ENCODE measurements around the gene METAP1.

METAP1 gene

GRCh38 chr4:98995183-98996055 lies at the start of gene METAP1:
METAP1 (plus strand) TSS chr4:98995721; CDS start chr4:98995754, 33 bp downstream.
- Histone ChIP-seq H3K4me3 (ENCODE audit: low read depth, low read length) (peak within 1 kb of the TSS; percentile 99), H3K36me3 (ENCODE audit: control insufficient read depth, insufficient read depth, low read length) (no peaks in the 10 kb centered on the region), H3K9me3 (ENCODE audit: control insufficient read depth, insufficient read depth, low read depth, low read length) (peaks cover 3% of the 10 kb centered on the region; the same call in 1 of the 2 replicates), H3K27me3 (ENCODE audit: control insufficient read depth, insufficient read depth, low read length) (no peaks in the 10 kb centered on the region), H3K9ac (ENCODE audit: low read length) (peak within 1 kb of the TSS; percentile 99), H3K27ac (ENCODE audit: low read depth, low read length) (peak within 1 kb of the TSS; percentile 95), H3K4me1 (ENCODE audit: control insufficient read depth, insufficient read depth, low read length) (peaks cover 14% of the 10 kb centered on the region)

GRCh38 chr4:98946359-98946758 lies 49.2 kb upstream of the METAP1 start:
- Histone ChIP-seq H3K36me3 (ENCODE audit: control insufficient read depth, insufficient read depth, low read length) (no peaks in the 10 kb centered on the region), H3K27ac (ENCODE audit: low read depth, low read length) (no peak overlapping the region), H3K9me3 (ENCODE audit: control insufficient read depth, insufficient read depth, low read depth, low read length) (no peaks in the 10 kb centered on the region), H3K4me1 (ENCODE audit: control insufficient read depth, insufficient read depth, low read length) (no peaks in the 10 kb centered on the region), H3K27me3 (ENCODE audit: control insufficient read depth, insufficient read depth, low read length) (no peaks in the 10 kb centered on the region), H3K9ac (ENCODE audit: low read length) (no peak overlapping the region), H3K4me3 (ENCODE audit: low read depth, low read length) (no peak overlapping the region)

- Histone ChIP-seq H3K4me1 (ENCODE audit: control insufficient read depth, insufficient read depth, low read length) (no peaks in the 10 kb centered on the region), H3K27ac (ENCODE audit: low read depth, low read length) (no peak overlapping the region), H3K4me3 (ENCODE audit: low read depth, low read length) (no peak overlapping the region), H3K27me3 (ENCODE audit: control insufficient read depth, insufficient read depth, low read length) (no peaks in the 10 kb centered on the region), H3K36me3 (ENCODE audit: control insufficient read depth, insufficient read depth, low read length) (no peaks in the 10 kb centered on the region), H3K9me3 (ENCODE audit: control insufficient read depth, insufficient read depth, low read depth, low read length) (no peaks in the 10 kb centered on the region), H3K9ac (ENCODE audit: low read length) (no peak overlapping the region)
Measured at GRCh38 chr4:98950925-98951324, 44.6 kb upstream of the METAP1 start.

GRCh38 chr4:98951710-98952109 lies 43.8 kb upstream of the METAP1 start:
- H3K4me3 ChIP-seq (ENCODE audit: low read depth, low read length), result no peak overlapping the region
- no peaks in the 10 kb centered on the region for H3K9me3 ChIP-seq (ENCODE audit: control insufficient read depth, insufficient read depth, low read depth, low read length)
- no peaks in the 10 kb centered on the region for H3K27me3 ChIP-seq (ENCODE audit: control insufficient read depth, insufficient read depth, low read length)

GRCh38 chr4:98955229-98955628 lies 40.3 kb upstream of the METAP1 start:
- H3K27me3 ChIP-seq (ENCODE audit: control insufficient read depth, insufficient read depth, low read length), result no peaks in the 10 kb centered on the region
- H3K9ac ChIP-seq (ENCODE audit: low read length), result no peak overlapping the region
- no peaks in the 10 kb centered on the region for H3K9me3 ChIP-seq (ENCODE audit: control insufficient read depth, insufficient read depth, low read depth, low read length)
- H3K27ac ChIP-seq (ENCODE audit: low read depth, low read length), result no peak overlapping the region
- H3K36me3 ChIP-seq (ENCODE audit: control insufficient read depth, insufficient read depth, low read length), result no peaks in the 10 kb centered on the region
- H3K4me3 ChIP-seq (ENCODE audit: low read depth, low read length), result no peak overlapping the region
- no peaks in the 10 kb centered on the region for H3K4me1 ChIP-seq (ENCODE audit: control insufficient read depth, insufficient read depth, low read length)

More at GRCh38 chr4:98951710-98952109, 43.8 kb upstream of the METAP1 start:
- no peaks in the 10 kb centered on the region for H3K4me1 ChIP-seq (ENCODE audit: control insufficient read depth, insufficient read depth, low read length)
- no peaks in the 10 kb centered on the region for H3K36me3 ChIP-seq (ENCODE audit: control insufficient read depth, insufficient read depth, low read length)
- H3K27ac ChIP-seq (ENCODE audit: low read depth, low read length), result no peak overlapping the region
- H3K9ac ChIP-seq (ENCODE audit: low read length), result no peak overlapping the region

- no peaks in the 10 kb centered on the region for H3K36me3 ChIP-seq (ENCODE audit: control insufficient read depth, insufficient read depth, low read length)
- H3K27ac ChIP-seq (ENCODE audit: low read depth, low read length), result no peak overlapping the region
- H3K4me1 ChIP-seq (ENCODE audit: control insufficient read depth, insufficient read depth, low read length), result no peaks in the 10 kb centered on the region
- no peak overlapping the region for H3K9ac ChIP-seq (ENCODE audit: low read length)
- H3K4me3 ChIP-seq (ENCODE audit: low read depth, low read length), result no peak overlapping the region
- H3K27me3 ChIP-seq (ENCODE audit: control insufficient read depth, insufficient read depth, low read length), result no peaks in the 10 kb centered on the region
- no peaks in the 10 kb centered on the region for H3K9me3 ChIP-seq (ENCODE audit: control insufficient read depth, insufficient read depth, low read depth, low read length)
Measured at GRCh38 chr4:98958065-98958464, 37.5 kb upstream of the METAP1 start.

- no peaks in the 10 kb centered on the region for H3K36me3 ChIP-seq (ENCODE audit: control insufficient read depth, insufficient read depth, low read length)
Measured at GRCh38 chr4:98959411-98959810, 36.1 kb upstream of the METAP1 start.

GRCh38 chr4:98961770-98962169 lies 33.8 kb upstream of the METAP1 start:
- no peaks in the 10 kb centered on the region for H3K4me1 ChIP-seq (ENCODE audit: control insufficient read depth, insufficient read depth, low read length)
- no peaks in the 10 kb centered on the region for H3K9me3 ChIP-seq (ENCODE audit: control insufficient read depth, insufficient read depth, low read depth, low read length)
- no peak overlapping the region for H3K27ac ChIP-seq (ENCODE audit: low read depth, low read length)
- H3K36me3 ChIP-seq (ENCODE audit: control insufficient read depth, insufficient read depth, low read length), result no peaks in the 10 kb centered on the region
- no peak overlapping the region for H3K9ac ChIP-seq (ENCODE audit: low read length)
- no peaks in the 10 kb centered on the region for H3K27me3 ChIP-seq (ENCODE audit: control insufficient read depth, insufficient read depth, low read length)
- no peak overlapping the region for H3K4me3 ChIP-seq (ENCODE audit: low read depth, low read length)

More at GRCh38 chr4:98959411-98959810, 36.1 kb upstream of the METAP1 start:
- Histone ChIP-seq H3K27ac (ENCODE audit: low read depth, low read length) (no peak overlapping the region), H3K9me3 (ENCODE audit: control insufficient read depth, insufficient read depth, low read depth, low read length) (no peaks in the 10 kb centered on the region), H3K27me3 (ENCODE audit: control insufficient read depth, insufficient read depth, low read length) (no peaks in the 10 kb centered on the region), H3K4me3 (ENCODE audit: low read depth, low read length) (no peak overlapping the region), H3K4me1 (ENCODE audit: control insufficient read depth, insufficient read depth, low read length) (no peaks in the 10 kb centered on the region), H3K9ac (ENCODE audit: low read length) (no peak overlapping the region)

- H3K36me3 ChIP-seq (ENCODE audit: control insufficient read depth, insufficient read depth, low read length), result no peaks in the 10 kb centered on the region
- H3K27me3 ChIP-seq (ENCODE audit: control insufficient read depth, insufficient read depth, low read length), result no peaks in the 10 kb centered on the region
- H3K9me3 ChIP-seq (ENCODE audit: control insufficient read depth, insufficient read depth, low read depth, low read length), result no peaks in the 10 kb centered on the region
- no peaks in the 10 kb centered on the region for H3K4me1 ChIP-seq (ENCODE audit: control insufficient read depth, insufficient read depth, low read length)
- no peak overlapping the region for H3K27ac ChIP-seq (ENCODE audit: low read depth, low read length)
- H3K9ac ChIP-seq (ENCODE audit: low read length), result no peak overlapping the region
- H3K4me3 ChIP-seq (ENCODE audit: low read depth, low read length), result no peak overlapping the region
Measured at GRCh38 chr4:98963538-98964433, 31.7 kb upstream of the METAP1 start.

GRCh38 chr4:98966926-98967325 lies 28.6 kb upstream of the METAP1 start:
- H3K27me3 ChIP-seq (ENCODE audit: control insufficient read depth, insufficient read depth, low read length), result no peaks in the 10 kb centered on the region
- no peak overlapping the region for H3K4me3 ChIP-seq (ENCODE audit: low read depth, low read length)
- no peak overlapping the region for H3K9ac ChIP-seq (ENCODE audit: low read length)
- H3K27ac ChIP-seq (ENCODE audit: low read depth, low read length), result no peak overlapping the region
- no peaks in the 10 kb centered on the region for H3K36me3 ChIP-seq (ENCODE audit: control insufficient read depth, insufficient read depth, low read length)
- H3K4me1 ChIP-seq (ENCODE audit: control insufficient read depth, insufficient read depth, low read length), result 0 out of 2 replicates have a peak, but pooled peaks cover 3% of the 10 kb centered on the region
- H3K9me3 ChIP-seq (ENCODE audit: control insufficient read depth, insufficient read depth, low read depth, low read length), result no peaks in the 10 kb centered on the region
